Right cardiac atrium (tissue), 5 donors: ENCODE results near the gene HTR3B. TPM values are rescaled to one million over a fixed set of nuclear protein-coding genes. Genes with fewer than 3 reads are reported as not detected.

Experiments used
- ATAC-seq, 2 donors: fragments of 200-7000 bp; cut with Tn5 transposase; one replicate each; pipeline versions ENCODE4 v1.8.0 to v1.9.1; 2020; ENCODE audit warnings: moderate library complexity in 2 of 2, mild to moderate bottlenecking in 1 of 2
- DNase-seq, 3 donors: peaks; one replicate each; pipeline ENCODE4 v3.0.0-alpha.2; 2020
- H3K27ac ChIP-seq: one replicate; pipeline ENCODE4 v1.5.1; 2013; ENCODE audit warnings: mild to moderate bottlenecking, low read length, control low read depth, moderate library complexity
- H3K27me3 ChIP-seq: one replicate; pipeline ENCODE4 v1.6.1; 2013; ENCODE audit not compliant: control insufficient read depth, insufficient read depth
- H3K4me1 ChIP-seq: one replicate; pipeline ENCODE4 v1.6.1; 2013; ENCODE audit warnings: low read length; ENCODE audit not compliant: control insufficient read depth, insufficient read depth
- H3K4me3 ChIP-seq: one replicate; pipeline ENCODE4 v1.5.1; 2013; ENCODE audit warnings: low read length, control low read depth
- H3K9me3 ChIP-seq: one replicate; pipeline ENCODE4 v1.6.1; 2013; ENCODE audit warnings: low read length; ENCODE audit not compliant: control insufficient read depth
- WGBS: extraction: QIAGEN DNeasy Blood & Tissue Kit; methylation state at CpG from one replicate; pipeline ENCODE4 v1.1.7; 2013; 5-methylcytosine and 5-hydroxymethylcytosine counted together
- intact Hi-C, 4 donors: fragments of 100-400 bp; cut with DNase I; formaldehyde crosslinking; loops; one replicate each; pipeline versions ENCODE4 v1.11.0 to v1.14.0; 2022 to 2023
- long read RNA-seq, 4 donors: library from polyadenylated mRNA; unstranded; transcript quantifications; one replicate each; pipeline ENCODE4 v2.0.0, GENCODE V29; 2020 to 2021
- polyA plus RNA-seq: library from polyadenylated mRNA; stranded (reverse); fragments of 200-250 nt; gene quantifications from one replicate; pipeline ENCODE4 v1.2.3, GENCODE V29; 2013
- total RNA-seq, 4 donors: library from RNA; stranded (reverse); fragmentation: NEBNext Ultra II Directional; extraction: Animal tissue kit (Norgen Biotek cat#: 25700); gene quantifications; one replicate each; pipeline ENCODE4 v1.2.1, GENCODE V29; 2021
- donor health status: healthy with polysubstance abuse.
- donor health status: DM: no; HTN: yes; CAD: no.
- donor health status: DM: no; HTN: no; CAD: no.
- donor health status: DM: no; HTN: yes; CAD: no; lungs with severe emphysema.
- donor health status: DM: yes; HTN: yes; CAD: no.

Gene HTR3B, protein sequence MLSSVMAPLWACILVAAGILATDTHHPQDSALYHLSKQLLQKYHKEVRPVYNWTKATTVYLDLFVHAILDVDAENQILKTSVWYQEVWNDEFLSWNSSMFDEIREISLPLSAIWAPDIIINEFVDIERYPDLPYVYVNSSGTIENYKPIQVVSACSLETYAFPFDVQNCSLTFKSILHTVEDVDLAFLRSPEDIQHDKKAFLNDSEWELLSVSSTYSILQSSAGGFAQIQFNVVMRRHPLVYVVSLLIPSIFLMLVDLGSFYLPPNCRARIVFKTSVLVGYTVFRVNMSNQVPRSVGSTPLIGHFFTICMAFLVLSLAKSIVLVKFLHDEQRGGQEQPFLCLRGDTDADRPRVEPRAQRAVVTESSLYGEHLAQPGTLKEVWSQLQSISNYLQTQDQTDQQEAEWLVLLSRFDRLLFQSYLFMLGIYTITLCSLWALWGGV
- total RNA-seq (not detected), polyA plus RNA-seq (not detected)
- long read RNA-seq, donor 1, result 0 reads
- long read RNA-seq, donor 2, result 0 reads
- long read RNA-seq, donor 3, result 0 reads
- long read RNA-seq, donor 4, result 0 reads

DNA sequence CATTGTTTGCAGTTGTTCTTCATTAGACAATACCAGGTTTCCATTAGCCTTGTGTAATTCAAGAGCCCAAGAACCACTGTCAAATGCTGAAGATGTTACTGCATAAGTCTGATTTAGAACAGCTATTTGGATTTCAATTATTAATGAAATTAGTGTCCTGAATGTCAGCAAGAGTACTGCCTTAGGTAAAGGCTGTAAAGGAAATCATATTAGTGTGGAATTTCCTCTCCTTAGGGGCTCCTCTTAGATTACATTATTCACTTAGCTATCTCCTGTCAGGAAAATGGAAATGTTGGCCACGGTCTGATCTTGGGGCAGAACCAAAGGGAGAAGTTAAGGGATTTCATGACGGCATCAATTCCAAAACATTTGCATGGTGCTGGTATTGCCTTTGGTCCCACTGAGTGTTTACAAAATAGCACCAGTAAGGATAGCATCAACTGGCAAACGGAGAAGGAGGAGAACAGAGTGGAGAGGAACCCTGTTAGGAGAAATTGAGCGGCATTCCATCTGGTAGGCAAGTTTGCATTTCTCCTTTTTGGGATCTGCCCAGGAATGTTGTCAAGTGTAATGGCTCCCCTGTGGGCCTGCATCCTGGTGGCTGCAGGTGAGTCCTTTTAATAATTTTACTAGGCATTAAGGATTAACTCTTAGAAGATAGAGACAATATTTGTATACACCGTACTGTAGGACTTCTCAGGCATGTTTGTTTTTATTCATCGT, at the start of gene HTR3B:
TSS of gene HTR3B (plus strand) at position 418 of the 723 bp plus-strand sequence. CDS start at position 556, 138 bp downstream.
- DNase-seq, result no peak
- Histone ChIP-seq H3K27ac (no peak within 1 kb of the TSS), H3K4me1 (no peaks in the 10 kb centered on the region), H3K9me3 (no peaks in the 10 kb centered on the region), H3K4me3 (no peak within 1 kb of the TSS), H3K27me3 (no peaks in the 10 kb centered on the region)
- 64% methylated on average over 6 of the region's 6 CpGs for WGBS
- intact Hi-C loops, result loop anchor here in 2 of 4 donors (10.0 kb wide), 2 partner anchors 80 to 360 kb away; no protein-coding TSS in a partner anchor
- ATAC-seq, result no peak

DNA sequence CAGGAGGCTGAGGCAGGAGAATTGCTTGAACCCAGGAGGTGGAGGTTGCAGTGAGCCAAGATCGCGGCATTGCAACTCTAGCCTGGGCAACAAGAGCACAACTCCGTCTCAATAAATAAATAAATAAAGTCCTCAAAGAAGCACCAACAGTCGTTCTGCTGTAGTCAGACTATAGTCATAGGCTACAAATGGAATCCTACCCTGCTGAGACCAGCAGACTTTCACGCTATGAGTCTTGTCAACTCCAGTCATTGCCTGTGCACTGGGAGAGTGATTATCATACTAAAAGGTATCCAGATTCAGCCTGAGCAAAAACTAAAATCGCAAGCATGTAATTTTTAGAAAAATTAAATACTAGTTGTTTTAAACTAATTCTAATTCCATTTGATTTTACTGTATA, 48.8 kb upstream of the HTR3B start:
- H3K9me3 ChIP-seq, result no peaks in the 10 kb centered on the region
- DNase-seq (no peak), ATAC-seq (no peak)
- intact Hi-C loops, result no loop called here
- 92% methylated on average over 6 of the region's 6 CpGs for WGBS
- no peak overlapping the region for H3K27ac ChIP-seq
- H3K27me3 ChIP-seq, result no peaks in the 10 kb centered on the region
- H3K4me1 ChIP-seq, result peaks cover 4% of the 10 kb centered on the region
- H3K4me3 ChIP-seq, result no peak overlapping the region

DNA sequence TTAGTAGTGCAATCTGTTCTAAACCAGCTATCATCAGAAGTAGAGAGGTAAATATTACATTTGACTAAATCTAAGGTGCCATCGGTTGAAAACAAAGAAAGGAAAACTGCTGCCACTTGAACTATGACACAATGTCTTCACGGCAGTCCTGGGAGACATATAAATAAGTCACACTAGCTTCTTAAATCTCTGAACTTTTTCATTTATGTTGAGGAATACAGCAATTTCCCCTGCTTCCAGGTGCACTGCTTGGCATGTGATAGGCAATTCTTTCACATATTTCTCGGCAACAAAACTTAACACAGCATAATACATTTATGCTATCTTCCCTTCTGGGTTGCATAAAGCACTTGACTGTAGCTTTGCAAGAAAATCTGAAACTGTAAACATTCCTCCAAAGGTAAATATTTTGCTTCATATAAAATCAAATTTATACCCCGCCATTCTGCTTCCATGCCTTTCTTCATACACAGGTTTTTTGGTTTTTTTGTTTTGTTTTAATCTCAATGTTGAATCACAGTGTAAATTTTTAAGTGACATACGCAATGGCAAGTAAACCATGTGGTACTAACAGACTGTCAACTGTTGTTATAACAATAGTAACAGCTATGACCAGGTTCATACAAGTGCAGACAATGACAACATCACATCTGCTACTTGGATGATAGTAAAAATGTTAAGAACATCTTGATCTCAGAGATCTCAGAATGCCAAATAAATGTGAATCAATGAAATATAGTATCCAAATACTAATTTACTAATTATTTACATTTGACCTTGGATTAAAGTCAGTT, 47.4 kb upstream of the HTR3B start:
- Histone ChIP-seq H3K9me3 (no peaks in the 10 kb centered on the region), H3K4me3 (no peak overlapping the region), H3K27ac (no peak overlapping the region), H3K27me3 (no peaks in the 10 kb centered on the region), H3K4me1 (peaks cover 4% of the 10 kb centered on the region)
- no peak for DNase-seq
- no peak for ATAC-seq
- 64% methylated on average over 5 of the region's 5 CpGs for whole genome bisulfite sequencing
- intact Hi-C loops, result no loop called here

DNA sequence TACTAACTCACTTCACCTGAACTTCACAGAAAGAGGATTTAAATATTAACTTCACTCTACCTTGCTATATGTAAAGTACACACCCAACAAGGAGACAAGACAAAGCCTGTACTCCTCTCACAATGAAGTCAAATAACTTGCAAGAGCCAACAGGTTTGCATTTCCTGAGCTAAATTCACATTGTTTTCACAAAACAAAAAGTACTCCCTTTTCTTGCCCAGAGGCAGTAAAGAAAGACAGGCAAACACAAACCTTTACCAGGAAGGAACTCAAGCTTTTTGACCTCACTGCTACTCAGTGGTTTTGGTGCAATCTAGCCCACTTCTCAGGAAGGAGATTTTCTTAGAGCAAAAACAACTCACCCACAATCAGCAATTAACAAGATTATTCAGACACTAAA, 44.9 kb upstream of the HTR3B start:
- Histone ChIP-seq H3K4me1 (peaks cover 6% of the 10 kb centered on the region), H3K4me3 (no peak overlapping the region), H3K27me3 (no peaks in the 10 kb centered on the region), H3K27ac (no peak overlapping the region), H3K9me3 (no peaks in the 10 kb centered on the region)
- intact Hi-C loops, result no loop called here
- ATAC-seq, result no peak
- no peak for DNase-seq

DNA sequence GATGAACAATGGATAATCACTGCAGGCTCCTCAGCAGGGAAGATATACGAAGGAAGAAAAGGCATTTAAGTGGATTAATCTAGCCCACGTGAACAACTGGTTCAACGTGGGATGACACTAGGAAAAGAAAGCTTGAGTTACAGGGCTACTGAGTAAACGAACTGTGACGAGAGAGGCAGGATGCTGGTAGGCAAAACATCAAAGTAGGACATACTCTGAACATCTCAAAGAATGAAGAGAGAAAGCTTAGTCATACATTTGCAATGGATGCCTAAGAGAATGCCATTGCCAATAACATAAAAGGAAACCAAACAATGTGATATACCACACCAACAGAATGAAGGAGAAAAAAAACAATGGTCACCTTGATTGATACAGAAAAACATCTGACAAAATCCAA, 42.2 kb upstream of the HTR3B start:
- H3K4me1 ChIP-seq, result peaks cover 6% of the 10 kb centered on the region
- intact Hi-C loops, result no loop called here
- H3K9me3 ChIP-seq, result no peaks in the 10 kb centered on the region
- H3K27me3 ChIP-seq, result no peaks in the 10 kb centered on the region
- DNase-seq (no peak), ATAC-seq (no peak)
- H3K27ac ChIP-seq, result no peak overlapping the region
- 62% methylated on average over 5 of the region's 5 CpGs for WGBS
- no peak overlapping the region for H3K4me3 ChIP-seq

DNA sequence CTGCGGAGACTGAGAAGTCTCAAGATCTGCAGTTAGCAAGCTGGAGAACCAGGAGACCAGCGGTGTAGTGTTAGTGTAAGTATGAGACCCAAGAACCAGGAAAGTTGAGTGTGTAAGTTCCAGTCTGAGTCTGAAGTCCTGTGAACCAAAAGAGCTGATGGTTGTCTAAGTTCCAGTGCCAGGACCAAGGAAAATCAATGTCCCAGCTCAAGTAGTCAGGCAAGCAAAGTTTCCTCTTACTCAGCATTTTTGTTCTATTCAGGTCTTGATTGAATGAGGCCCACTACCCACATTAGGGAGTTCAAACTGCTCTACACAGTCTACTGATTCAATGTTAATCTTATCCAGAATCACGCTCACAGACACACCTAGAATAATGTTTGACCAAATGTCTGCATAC, 40.2 kb upstream of the HTR3B start:
- intact Hi-C loops, result no loop called here
- peaks cover 3% of the 10 kb centered on the region for H3K4me1 ChIP-seq
- ATAC-seq (no peak), DNase-seq (no peak)
- no peak overlapping the region for H3K4me3 ChIP-seq
- H3K9me3 ChIP-seq, result no peaks in the 10 kb centered on the region
- no peaks in the 10 kb centered on the region for H3K27me3 ChIP-seq
- H3K27ac ChIP-seq, result no peak overlapping the region
- WGBS, result 98% methylated on average over 3 of the region's 3 CpGs

DNA sequence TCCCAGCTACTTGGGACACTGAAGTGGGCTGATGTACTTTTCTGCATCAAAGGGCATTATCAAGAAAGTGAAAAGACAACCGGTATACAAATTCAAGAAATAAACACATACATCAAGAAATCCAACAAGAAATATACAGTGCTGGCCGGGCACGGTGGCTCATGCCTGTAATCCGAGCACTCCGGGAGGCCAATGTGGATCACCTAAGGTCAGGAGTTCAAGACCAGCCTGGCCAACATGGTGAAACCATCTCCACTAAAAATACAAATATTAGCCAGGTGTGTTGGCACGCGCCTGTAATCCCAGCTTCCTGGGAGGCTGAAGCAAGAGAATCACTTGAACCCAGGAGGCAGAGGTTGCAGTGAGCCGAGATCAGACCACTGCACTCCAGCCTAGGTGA, 38.7 kb upstream of the HTR3B start:
- Histone ChIP-seq H3K4me3 (no peak overlapping the region), H3K27me3 (no peaks in the 10 kb centered on the region), H3K4me1 (peaks cover 1% of the 10 kb centered on the region), H3K9me3 (no peaks in the 10 kb centered on the region), H3K27ac (no peak overlapping the region)
- 94% methylated on average over 8 of the region's 8 CpGs for WGBS
- intact Hi-C loops, result no loop called here
- DNase-seq (no peak), ATAC-seq (no peak)

DNA sequence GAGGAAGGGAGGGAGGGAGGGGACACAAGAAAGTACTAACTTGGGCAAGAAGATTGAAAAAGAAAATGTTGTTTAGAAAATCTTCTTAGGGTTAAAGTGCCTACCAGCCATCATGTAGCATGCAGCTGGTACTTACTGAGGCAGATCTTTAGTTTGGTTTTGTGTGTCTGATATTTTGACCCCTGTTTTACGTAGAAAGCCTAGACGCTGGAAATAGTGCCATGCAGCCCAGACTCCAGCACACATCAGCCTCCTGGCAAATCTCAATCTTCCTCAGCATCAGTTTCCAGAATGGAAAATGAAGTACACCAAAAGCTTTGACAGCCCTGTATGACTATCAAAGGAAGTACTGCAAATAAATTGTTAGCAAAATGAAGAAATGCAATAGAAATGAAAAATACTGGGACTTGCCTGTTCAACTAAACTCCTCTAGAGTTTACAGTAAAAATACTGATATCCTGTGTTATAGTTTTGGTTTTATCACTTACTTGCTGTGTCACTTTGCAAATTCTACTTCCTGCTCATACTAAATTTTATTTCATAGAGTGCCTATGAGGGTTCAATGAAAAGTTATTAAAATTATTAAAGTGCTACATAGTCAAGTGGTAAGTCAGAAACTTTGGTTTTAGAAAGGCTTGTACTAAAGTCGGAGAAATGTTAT, 36.6 kb upstream of the HTR3B start:
- H3K27ac ChIP-seq, result no peak overlapping the region
- no peaks in the 10 kb centered on the region for H3K4me1 ChIP-seq
- H3K9me3 ChIP-seq, result no peaks in the 10 kb centered on the region
- WGBS, result 64% methylated on average over 3 of the region's 3 CpGs
- ATAC-seq (no peak), DNase-seq (no peak)
- no peaks in the 10 kb centered on the region for H3K27me3 ChIP-seq
- intact Hi-C loops, result no loop called here
- H3K4me3 ChIP-seq, result no peak overlapping the region

DNA sequence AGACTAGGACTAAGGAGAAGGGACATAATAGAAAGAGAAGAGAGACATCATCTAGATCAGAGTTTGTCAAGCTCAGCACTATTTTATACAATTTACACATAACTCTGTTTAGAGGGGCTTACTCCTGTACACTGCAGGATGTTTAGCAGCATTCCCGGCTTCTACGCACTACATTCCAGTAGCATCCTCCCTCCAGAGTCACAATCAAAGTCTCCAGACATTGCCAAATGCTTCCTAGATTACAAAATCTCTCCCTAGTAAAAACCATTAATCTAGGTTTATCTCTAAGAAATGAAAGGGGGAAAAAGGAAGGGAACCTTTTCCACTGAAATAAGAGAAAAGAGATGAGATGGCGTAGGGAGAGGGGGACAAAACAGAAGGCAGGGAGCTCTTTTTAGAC, 33.3 kb upstream of the HTR3B start:
- intact Hi-C loops, result no loop called here
- Histone ChIP-seq H3K9me3 (no peaks in the 10 kb centered on the region), H3K4me1 (no peaks in the 10 kb centered on the region), H3K4me3 (no peak overlapping the region), H3K27me3 (no peaks in the 10 kb centered on the region), H3K27ac (peak overlapping the region; percentile 28)
- no peak for ATAC-seq
- DNase-seq, result no peak
- 63% methylated on average over 3 of the region's 3 CpGs for WGBS

DNA sequence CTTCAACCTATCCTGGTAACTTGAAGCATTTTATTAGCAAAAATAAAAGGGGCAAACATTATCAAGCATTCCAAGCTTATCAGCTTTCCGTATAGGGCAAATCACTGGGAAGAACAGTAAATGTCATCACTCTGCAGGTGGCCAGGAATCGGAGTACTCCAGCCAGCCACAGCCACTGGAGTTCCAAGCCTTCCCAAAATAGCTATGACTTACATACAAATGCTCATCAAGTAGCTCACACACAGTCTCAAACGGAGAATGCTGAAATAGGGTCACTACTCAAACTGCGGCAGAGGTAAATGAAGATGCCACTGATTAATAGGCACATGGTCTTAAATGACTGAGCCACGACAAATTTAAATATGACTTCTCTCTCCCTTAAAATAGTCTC, 31.4 kb upstream of the HTR3B start:
- H3K27ac ChIP-seq, result no peak overlapping the region
- 29% methylated on average over 5 of the region's 5 CpGs for WGBS
- DNase-seq, result peak in 1 of 3 donors; percentile 32
- H3K27me3 ChIP-seq, result no peaks in the 10 kb centered on the region
- peak overlapping the region; percentile 99 for H3K4me3 ChIP-seq
- intact Hi-C loops, result no loop called here
- no peaks in the 10 kb centered on the region for H3K9me3 ChIP-seq
- no peaks in the 10 kb centered on the region for H3K4me1 ChIP-seq
- ATAC-seq, result peak; percentile 66 to 69
